CD4-positive, alpha-beta memory T cell (primary cell): Measurements from ENCODE around the gene SIRT3. TPM values are rescaled to one million over a fixed set of nuclear protein-coding genes. Genes with fewer than 3 reads are reported as not detected.

ENCODE experiments used
- CTCF ChIA-PET: fragments of 350-600 bp; sonication (Branson Sonifier 250); formaldehyde crosslinking; loops from one replicate; lab custom pipeline; 2021; ENCODE audit warnings: inconsistent platforms; ENCODE audit not compliant: partially characterized antibody; lab: Charles Lee
- POLR2A ChIA-PET: fragments of 350-600 bp; sonication (Branson Sonifier 250); formaldehyde crosslinking; loops from one replicate; lab custom pipeline; 2021; ENCODE audit not compliant: partially characterized antibody; lab: Charles Lee
- DNase-seq, 5 donors: peaks; one replicate each; pipeline versions ENCODE4 v3.0.0 to v3.0.0-alpha.2; 2020 to 2022; ENCODE audit warnings: mixed read lengths in 1 of 5
- H3K27ac ChIP-seq: one replicate; pipeline ENCODE4 v1.7.0; 2013; ENCODE audit warnings: low read depth, low read length
- H3K27me3 ChIP-seq: 2 replicates; pipeline ENCODE4 v1.7.0; 2013; ENCODE audit warnings: mild to moderate bottlenecking, low read length, moderate library complexity; ENCODE audit not compliant: insufficient read depth
- H3K36me3 ChIP-seq: 2 replicates; pipeline ENCODE4 v1.7.0; 2013; ENCODE audit warnings: mild to moderate bottlenecking, low read length, moderate library complexity; ENCODE audit not compliant: insufficient read depth
- H3K4me1 ChIP-seq: 2 replicates; pipeline ENCODE4 v1.7.0; 2013; ENCODE audit warnings: mild to moderate bottlenecking, low read length, moderate library complexity; ENCODE audit not compliant: insufficient read depth
- H3K4me3 ChIP-seq, 2 donors: one replicate each; pipeline ENCODE4 v1.7.0; 2013; ENCODE audit warnings: low read length in 2 of 2, mild to moderate bottlenecking in 1 of 2
- H3K9me3 ChIP-seq, 2 donors: one replicate each; pipeline ENCODE4 v1.7.0; 2013; ENCODE audit warnings: low read length in 2 of 2, control low read depth in 1 of 2; ENCODE audit not compliant: control insufficient read depth in 1 of 2
- H3K27ac Mint-ChIP-seq, 7 donors: one replicate each; pipeline ENCODE4 v1.8.0; 2020 to 2021; ENCODE audit warnings: mixed read lengths in 7 of 7, mild to moderate bottlenecking in 6 of 7, inconsistent platforms in 3 of 7, moderate library complexity in 3 of 7
- H3K27me3 Mint-ChIP-seq, 2 donors: one replicate each; pipeline ENCODE4 v1.8.0; 2020 to 2021; ENCODE audit warnings: mixed read lengths in 2 of 2
- H3K36me3 Mint-ChIP-seq, 2 donors: one replicate each; pipeline ENCODE4 v1.8.0; 2020 to 2021; ENCODE audit warnings: mixed read lengths in 2 of 2, inconsistent platforms in 1 of 2, mild to moderate bottlenecking in 1 of 2
- H3K4me1 Mint-ChIP-seq, 4 donors: one replicate each; pipeline ENCODE4 v1.8.0; 2020 to 2021; ENCODE audit warnings: mixed read lengths in 4 of 4, mild to moderate bottlenecking in 1 of 4
- H3K4me3 Mint-ChIP-seq, 8 donors: one replicate each; pipeline ENCODE4 v1.8.0; 2020 to 2021; ENCODE audit warnings: mixed read lengths in 8 of 8, mild to moderate bottlenecking in 7 of 8, moderate library complexity in 6 of 8, inconsistent platforms in 3 of 8
- H3K9me3 Mint-ChIP-seq, 8 donors: one replicate each; pipeline ENCODE4 v1.8.0; 2020 to 2021; ENCODE audit warnings: mixed read lengths in 8 of 8, mild to moderate bottlenecking in 5 of 8, inconsistent platforms in 3 of 8, moderate library complexity in 1 of 8
- intact Hi-C: fragments of 100-400 bp; cut with micrococcal nuclease; formaldehyde crosslinking; loops from one replicate; pipeline ENCODE4 v1.15.1; 2023
- polyA plus RNA-seq, 2 donors: library from polyadenylated mRNA; unstranded; fragments of 300-500 nt; fragmentation: Illumina TruSeq; gene quantifications; one replicate each; pipeline ENCODE4 v1.2.3, GENCODE V29; 2021
- total RNA-seq, 2 experiments: library from RNA; stranded (reverse); gene quantifications; one replicate each; pipeline ENCODE4 v1.2.3, GENCODE V29; 2021

SIRT3 gene
- total and polyA plus RNA-seq, 4 experiments from 2014 or later, result 11.2 to 30.7 (median 19.0) TPM

DNA sequence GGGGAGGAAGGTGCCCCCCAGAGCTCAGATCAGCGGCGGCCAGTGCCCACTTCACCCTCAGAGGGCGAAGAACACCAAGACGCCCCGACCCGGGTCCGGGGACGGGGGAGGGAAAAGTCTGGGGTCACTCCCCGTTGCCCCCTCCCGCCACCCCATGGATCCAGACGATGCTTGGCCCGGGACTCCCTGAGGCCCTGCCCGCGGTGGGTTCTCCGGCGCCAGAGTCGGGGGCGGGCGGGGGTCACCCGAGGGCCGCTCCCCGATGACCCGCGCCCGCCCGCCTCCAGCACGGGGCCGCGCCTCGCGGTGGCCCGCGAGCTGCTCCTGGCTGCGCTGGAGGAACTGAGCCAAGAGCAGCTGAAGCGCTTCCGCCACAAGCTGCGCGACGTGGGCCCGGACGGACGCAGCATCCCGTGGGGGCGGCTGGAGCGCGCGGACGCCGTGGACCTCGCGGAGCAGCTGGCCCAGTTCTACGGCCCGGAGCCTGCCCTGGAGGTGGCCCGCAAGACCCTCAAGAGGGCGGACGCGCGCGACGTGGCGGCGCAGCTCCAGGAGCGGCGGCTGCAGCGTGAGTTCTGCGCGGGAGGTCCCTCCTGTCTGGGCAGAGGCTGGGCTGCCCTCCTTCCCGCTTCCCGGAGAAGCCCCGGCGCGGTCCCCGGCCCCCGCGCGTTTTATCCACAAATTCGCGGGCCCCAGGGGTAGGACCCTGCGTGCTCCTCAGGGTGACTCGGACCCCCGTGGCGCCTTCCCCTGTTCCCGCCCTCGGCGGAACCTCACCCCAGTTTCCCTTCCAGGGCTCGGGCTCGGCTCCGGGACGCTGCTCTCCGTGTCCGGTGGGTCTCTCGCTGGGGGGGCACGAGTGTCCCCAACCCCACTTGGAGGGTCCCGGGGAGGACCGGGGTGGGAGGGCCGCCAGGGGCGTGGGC is 43.2 kb upstream of the SIRT3 start:
- peak overlapping the region; percentile 77 to 89 (median 82) for H3K4me3 Mint-ChIP-seq
- Histone ChIP-seq H3K4me1 (peaks cover 60% of the 10 kb centered on the region), H3K27ac (no peak overlapping the region), H3K9me3 (no peaks in the 10 kb centered on the region), H3K36me3 (no peaks in the 10 kb centered on the region), H3K4me3 (peak overlapping the region in 1 of 2 donors; percentile 59), H3K27me3 (no peaks in the 10 kb centered on the region)
- H3K27ac Mint-ChIP-seq, result peak overlapping the region in 3 of 7 donors; percentile 80 to 91 (median 86)
- peaks cover 26 to 30% of the 10 kb centered on the region in 2 donors for H3K36me3 Mint-ChIP-seq
- H3K9me3 Mint-ChIP-seq, result peaks cover 0 to 9% (median 2%) of the 10 kb centered on the region in 8 donors
- peaks cover 30 to 63% (median 47%) of the 10 kb centered on the region in 4 donors for H3K4me1 Mint-ChIP-seq
- POLR2A ChIA-PET, result interaction anchor here (0.7 to 14.3 kb wide), 18 partner anchors 9 to 227 kb away, joined by 3 to 549 read pairs (median 12); partner anchors contain the start of genes BET1L, IFITM1, PGGHG and PSMD13
- no peaks in the 10 kb centered on the region for H3K27me3 Mint-ChIP-seq
- peak in 1 of 5 donors; percentile 22 for DNase-seq
- intact Hi-C loops, result loop anchor here (1.0 kb wide), 1 partner anchor 10 kb away; no protein-coding TSS in a partner anchor
- CTCF ChIA-PET, result interaction anchor here (0.9 to 8.4 kb wide), 8 partner anchors 12 to 75 kb away, joined by 3 to 81 read pairs (median 6); no protein-coding TSS in a partner anchor

DNA sequence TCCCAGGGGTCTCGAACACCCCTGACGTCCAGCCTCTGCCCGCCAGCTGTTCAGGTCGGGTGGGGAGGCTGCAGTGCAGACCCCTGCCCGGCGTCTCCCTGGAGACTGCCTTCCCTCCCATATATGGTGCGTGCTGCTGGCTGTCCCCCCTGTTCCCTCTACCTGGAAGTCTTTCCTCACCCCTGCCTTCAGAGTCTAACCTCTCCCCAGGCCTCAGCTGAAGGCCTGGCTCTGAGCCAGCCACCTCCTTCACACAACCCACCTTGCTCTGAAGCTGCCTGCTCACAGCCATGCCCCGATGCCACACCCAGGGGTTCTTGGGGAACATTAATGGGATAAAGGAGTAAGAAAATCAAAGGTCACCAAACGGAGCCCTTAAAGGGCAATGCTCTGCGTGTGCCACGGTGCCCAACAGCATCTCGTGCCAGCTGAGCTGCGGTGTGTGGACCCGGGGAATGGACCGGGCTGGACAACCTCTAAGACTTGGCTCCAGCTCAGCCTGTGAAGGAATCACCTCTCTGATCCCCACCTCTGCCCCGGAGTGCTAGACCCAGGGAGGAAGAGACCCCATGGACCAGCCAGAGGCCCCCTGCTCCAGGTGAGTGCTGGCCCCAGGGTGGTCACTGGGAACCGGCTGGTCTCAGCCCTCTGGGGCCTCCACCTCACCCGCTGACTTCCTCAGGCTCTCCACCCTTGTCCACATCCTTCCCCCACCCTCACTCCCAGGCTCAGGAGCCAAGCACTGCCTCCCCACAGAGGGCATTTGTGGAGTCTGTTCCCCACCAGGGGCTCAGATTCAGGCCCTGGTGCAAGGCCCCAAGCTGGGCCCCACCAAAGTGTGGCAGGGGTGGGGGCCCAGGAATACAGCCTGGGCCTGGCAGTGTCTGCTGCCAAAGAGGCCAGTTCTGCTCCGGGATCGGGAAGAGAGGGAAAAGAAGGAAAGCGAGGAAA is 42.1 kb upstream of the SIRT3 start, which contains the start of gene NLRP6:
Gene NLRP6, plus strand, starts transcription at position 407 of the 951 bp plus-strand sequence. Its CDS starts 163 bp downstream, at position 570.
- Mint-ChIP-seq H3K4me3 (peak within 1 kb of the TSS; percentile 77 to 89 (median 82)), H3K36me3 (peaks cover 21 to 24% of the 10 kb centered on the region in 2 donors), H3K27me3 (no peaks in the 10 kb centered on the region), H3K4me1 (peaks cover 25 to 57% (median 43%) of the 10 kb centered on the region in 4 donors), H3K27ac (peak within 1 kb of the TSS in 6 of 7 donors; percentile 64 to 92 (median 85)), H3K9me3 (peaks cover 0 to 9% (median 2%) of the 10 kb centered on the region in 8 donors)
- Histone ChIP-seq H3K27me3 (no peaks in the 10 kb centered on the region), H3K9me3 (no peaks in the 10 kb centered on the region), H3K36me3 (no peaks in the 10 kb centered on the region), H3K4me1 (peaks cover 56% of the 10 kb centered on the region), H3K4me3 (peak within 1 kb of the TSS in 1 of 2 donors; percentile 59), H3K27ac (no peak within 1 kb of the TSS)
- ChIA-PET CTCF (interaction anchor here (1.0 to 8.4 kb wide), 4 partner anchors 10 to 31 kb away, joined by 3 to 81 read pairs (median 20); no protein-coding TSS in a partner anchor), POLR2A (interaction anchor here (0.7 to 14.3 kb wide), 16 partner anchors 8 to 228 kb away, joined by 3 to 549 read pairs (median 18); partner anchors contain the start of genes BET1L, IFITM1, PGGHG and PSMD13)
- intact Hi-C loops, result no loop called here
- no peak for DNase-seq

DNA sequence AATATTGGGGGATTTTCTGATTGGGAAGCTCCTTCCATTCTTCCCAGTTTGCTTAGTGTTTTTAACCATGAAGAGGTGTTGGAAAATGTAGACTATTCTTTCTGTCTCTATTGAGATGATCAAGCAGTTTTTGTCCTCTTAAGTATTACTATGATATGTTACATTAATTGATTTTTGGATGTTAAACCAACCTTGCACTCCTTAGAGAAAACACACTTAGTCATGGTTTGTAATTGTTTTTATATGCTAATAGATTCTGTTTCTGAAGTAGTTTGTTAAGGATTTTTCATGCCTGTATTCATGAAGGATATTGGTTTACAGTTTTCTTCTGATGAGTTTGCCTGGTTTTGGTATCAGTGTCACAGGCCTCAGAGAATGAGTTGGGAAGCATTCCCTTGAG is 40.1 kb upstream of the SIRT3 start:
- Histone ChIP-seq H3K4me1 (peaks cover 37% of the 10 kb centered on the region), H3K36me3 (no peaks in the 10 kb centered on the region), H3K27ac (no peak overlapping the region), H3K27me3 (no peaks in the 10 kb centered on the region), H3K9me3 (no peaks in the 10 kb centered on the region), H3K4me3 (no peak overlapping the region)
- no peak overlapping the region for H3K4me3 Mint-ChIP-seq
- CTCF ChIA-PET, result interaction anchor here (1.1 to 2.0 kb wide), 3 partner anchors 26 to 39 kb away, joined by 4 to 7 read pairs (median 4); no protein-coding TSS in a partner anchor
- peaks cover 13 to 36% (median 25%) of the 10 kb centered on the region in 4 donors for H3K4me1 Mint-ChIP-seq
- H3K27me3 Mint-ChIP-seq, result no peaks in the 10 kb centered on the region
- peaks cover 6 to 14% of the 10 kb centered on the region in 2 donors for H3K36me3 Mint-ChIP-seq
- POLR2A ChIA-PET, result interaction anchor here (0.7 to 12.0 kb wide), 4 partner anchors 8 to 70 kb away, joined by 3 to 549 read pairs (median 4); partner anchors contain the start of genes NLRP6 and PGGHG
- DNase-seq, result no peak
- peak overlapping the region in 2 of 7 donors; percentile 74 to 80 for H3K27ac Mint-ChIP-seq
- intact Hi-C loops, result no loop called here
- peaks cover 0 to 9% (median 2%) of the 10 kb centered on the region in 8 donors for H3K9me3 Mint-ChIP-seq

DNA sequence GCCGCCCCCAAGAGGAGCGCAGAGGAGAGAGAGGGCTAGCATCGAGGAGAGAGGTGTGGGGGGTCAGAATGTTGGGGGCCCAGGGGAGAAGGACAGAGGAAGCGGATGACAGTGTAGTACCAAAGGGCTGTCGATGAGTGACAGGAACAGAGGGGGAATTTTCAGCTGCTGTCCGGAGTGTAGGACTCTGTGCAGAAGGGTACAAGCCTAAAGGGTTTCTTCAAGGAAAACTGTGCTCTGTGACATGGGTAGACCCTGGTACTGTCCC is 36.7 kb upstream of the SIRT3 start:
- Mint-ChIP-seq H3K36me3 (peaks cover 4 to 14% of the 10 kb centered on the region in 2 donors), H3K4me1 (peaks cover 21 to 40% (median 34%) of the 10 kb centered on the region in 4 donors), H3K27ac (peak overlapping the region in 6 of 7 donors; percentile 15 to 72 (median 38)), H3K27me3 (no peaks in the 10 kb centered on the region), H3K9me3 (peaks cover 0 to 9% (median under 1%) of the 10 kb centered on the region in 8 donors), H3K4me3 (no peak overlapping the region)
- H3K4me1 ChIP-seq, result peaks cover 25% of the 10 kb centered on the region
- POLR2A ChIA-PET, result interaction anchor here (12.0 kb wide), 1 partner anchor 12 kb away, joined by 549 read pairs; the partner anchor contains the start of genes NLRP6 and PGGHG
- CTCF ChIA-PET, result no interaction called here
- no peak overlapping the region for H3K4me3 ChIP-seq
- no peak overlapping the region for H3K27ac ChIP-seq
- intact Hi-C loops, result no loop called here
- DNase-seq, result no peak
- H3K36me3 ChIP-seq, result no peaks in the 10 kb centered on the region
- no peaks in the 10 kb centered on the region for H3K27me3 ChIP-seq
- no peaks in the 10 kb centered on the region for H3K9me3 ChIP-seq

DNA sequence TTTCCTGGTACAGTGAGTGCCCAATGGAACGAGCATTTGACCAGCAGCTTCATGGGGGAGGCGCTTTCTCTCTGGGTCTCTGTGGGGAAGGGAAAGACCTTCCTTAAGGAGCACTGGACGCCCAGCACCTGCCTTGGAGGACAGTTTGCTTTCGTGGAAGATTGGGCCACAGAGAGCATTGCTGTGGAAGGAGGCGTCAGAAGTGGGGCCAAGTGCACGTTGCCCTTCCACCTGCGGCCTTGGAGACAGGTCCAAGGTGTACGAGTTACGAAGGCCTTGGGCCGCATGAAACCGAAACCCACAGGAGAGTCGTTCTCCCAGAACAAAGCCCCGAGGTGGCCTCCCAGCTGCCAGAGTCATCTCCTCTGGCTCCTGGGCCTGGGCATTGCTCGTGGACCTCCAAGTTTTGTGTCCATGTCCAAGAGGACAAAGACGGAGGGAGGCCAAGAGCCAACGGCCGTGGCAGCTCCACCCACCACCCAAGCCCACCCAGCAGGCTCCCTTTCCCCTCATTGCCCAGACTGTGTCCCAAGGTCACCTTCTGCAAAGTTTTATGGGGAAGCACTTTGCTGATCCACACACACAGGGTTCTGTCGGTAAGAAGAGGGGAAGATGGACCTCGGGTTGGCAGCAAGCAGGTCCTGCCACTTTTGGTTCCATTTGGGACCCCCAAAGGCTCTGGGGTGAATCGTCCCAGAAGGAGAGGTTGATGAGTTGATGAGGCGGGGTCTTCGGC is 36.2 kb upstream of the SIRT3 start:
- no peaks in the 10 kb centered on the region for H3K27me3 ChIP-seq
- H3K27ac ChIP-seq, result no peak overlapping the region
- H3K36me3 Mint-ChIP-seq, result peaks cover 4 to 10% of the 10 kb centered on the region in 2 donors
- H3K9me3 Mint-ChIP-seq, result peaks cover 0 to 9% (median under 1%) of the 10 kb centered on the region in 8 donors
- H3K27me3 Mint-ChIP-seq, result no peaks in the 10 kb centered on the region
- ChIA-PET POLR2A (interaction anchor here (1.0 to 12.0 kb wide), 2 partner anchors 12 to 36 kb away, joined by 3 to 549 read pairs; partner anchors contain the start of genes NLRP6, PGGHG, PSMD13 and SIRT3), CTCF (interaction anchor here (0.5 to 1.0 kb wide), 2 partner anchors 9 to 15 kb away, joined by 3 read pairs; no protein-coding TSS in a partner anchor)
- no peaks in the 10 kb centered on the region for H3K36me3 ChIP-seq
- H3K4me3 ChIP-seq, result no peak overlapping the region
- no peak for DNase-seq
- H3K9me3 ChIP-seq, result no peaks in the 10 kb centered on the region
- H3K27ac Mint-ChIP-seq, result peak overlapping the region in 5 of 7 donors; percentile 22 to 72 (median 42)
- no peak overlapping the region for H3K4me3 Mint-ChIP-seq
- H3K4me1 ChIP-seq, result peaks cover 25% of the 10 kb centered on the region
- peaks cover 18 to 40% (median 32%) of the 10 kb centered on the region in 4 donors for H3K4me1 Mint-ChIP-seq
- intact Hi-C loops, result no loop called here
